Right ventricle myocardium superior (tissue), 1 donor: ENCODE measurements around the gene TRIO. TPM values are rescaled to one million over a fixed set of nuclear protein-coding genes. Genes with fewer than 3 reads are reported as not detected.
A peak's percentile ranks its signal among the peaks of the same experiment; 100 is the strongest.
"Not testable (repeated sequence)": the region's sequence is repeated elsewhere in the genome, so short reads cannot be mapped to it uniquely, and the experiment has no call there.

ENCODE experiments used
- ATAC-seq: fragments of 200-7000 bp; cut with Tn5 transposase; one replicate; pipeline ENCODE4 v1.9.1; 2020; ENCODE audit warnings: mild to moderate bottlenecking; ENCODE audit not compliant: poor library complexity
- DNase-seq: peaks from one replicate; pipeline ENCODE4 v3.0.0-alpha.2; 2020
- intact Hi-C: fragments of 100-400 bp; cut with DNase I; formaldehyde crosslinking; loops from one replicate; pipeline ENCODE4 v1.11.2; 2022
- total RNA-seq: library from RNA; stranded (reverse); fragmentation: NEBNext Ultra II Directional; extraction: Animal tissue kit (Norgen Biotek cat#: 25700); gene quantifications from one replicate; pipeline ENCODE4 v1.2.1, GENCODE V29; 2021
- donor health status: DM: no; HTN: yes; CAD: no; lungs with severe emphysema.

TRIO gene
- total RNA-seq, 1 donor from 2014 or later, result 56.0 TPM

DNA sequence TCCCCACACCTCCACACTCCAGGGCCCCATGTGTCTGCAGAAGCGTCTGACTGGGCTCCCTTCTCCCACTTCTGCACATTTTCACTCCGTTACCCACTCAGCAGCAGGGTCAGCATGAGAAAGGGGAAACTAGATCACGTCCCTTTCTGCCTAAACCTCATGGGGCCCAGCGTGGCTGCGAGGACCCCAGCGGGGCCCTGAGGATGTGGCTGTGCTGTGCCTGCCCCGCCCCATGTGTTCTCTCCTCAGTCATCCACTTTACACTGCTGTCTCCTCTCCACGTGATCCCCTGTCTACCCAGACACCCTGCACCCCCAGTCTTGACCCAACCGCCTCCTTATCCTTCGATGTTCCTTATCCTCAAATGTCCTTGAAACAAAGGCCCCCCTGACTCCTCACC lies 378.6 kb downstream of the TRIO start:
- DNase-seq (no peak), ATAC-seq (no peak)
- intact Hi-C loops, result no loop called here

- intact Hi-C loops, result no loop called here
These were observed 379.6 kb downstream of the TRIO start for GRCh38 chr5:14522721-14523120.

GRCh38 chr5:14523243-14524034 lies 380.3 kb downstream of the TRIO start:
- ATAC-seq (no peak), DNase-seq (no peak)
- intact Hi-C loops, result no loop called here

More at GRCh38 chr5:14522721-14523120, 379.6 kb downstream of the TRIO start:
- no peak for DNase-seq
- no peak for ATAC-seq

GRCh38 chr5:14525397-14525796 lies 382.3 kb downstream of the TRIO start:
- ATAC-seq (no peak), DNase-seq (no peak)
- intact Hi-C loops, result no loop called here

DNA sequence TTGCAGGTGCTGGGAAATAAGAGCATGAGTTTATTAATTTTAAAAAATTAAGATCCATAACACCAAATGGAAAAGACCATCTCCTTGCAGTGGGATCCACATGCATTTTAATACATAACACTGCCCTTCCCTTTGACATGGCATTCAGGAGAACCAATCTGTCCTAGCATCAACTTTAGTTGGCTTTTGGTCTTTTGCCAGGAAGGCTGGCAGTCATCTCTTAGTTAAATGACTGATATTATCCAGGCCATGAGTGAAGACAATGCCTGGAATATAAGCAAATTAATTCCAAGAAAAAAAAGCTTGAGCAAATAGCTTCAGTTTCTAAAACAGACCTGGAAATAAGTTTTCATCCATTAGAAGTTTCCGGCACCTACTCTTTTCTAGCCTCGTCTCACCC lies 383.4 kb downstream of the TRIO start:
- no peak for ATAC-seq
- no peak for DNase-seq
- intact Hi-C loops, result no loop called here

DNA sequence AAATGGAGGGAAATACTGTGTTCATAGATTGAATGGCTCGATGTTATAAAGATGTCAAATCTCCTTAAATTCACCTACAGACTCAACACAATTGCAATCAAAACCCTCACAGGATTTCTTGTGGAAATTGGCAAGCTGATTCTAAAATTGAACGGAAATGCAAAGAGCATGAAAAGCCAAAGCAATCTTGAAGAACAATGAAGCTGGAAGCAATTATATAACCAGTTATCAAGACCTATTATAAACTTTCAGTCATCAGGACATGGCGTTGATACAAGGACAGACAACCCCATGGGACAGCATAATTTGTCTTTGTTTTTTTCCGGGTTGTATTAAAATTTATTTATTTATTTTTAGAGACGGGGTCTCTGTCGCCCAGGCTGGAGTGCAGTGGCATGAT lies 385.0 kb downstream of the TRIO start:
- intact Hi-C loops, result no loop called here
- DNase-seq (no peak), ATAC-seq (no peak)

GRCh38 chr5:14528926-14529325 lies 385.8 kb downstream of the TRIO start:
- intact Hi-C loops, result no loop called here
- ATAC-seq, result no peak
- DNase-seq, result no peak

GRCh38 chr5:14531668-14532067 lies 388.5 kb downstream of the TRIO start:
- intact Hi-C loops, result no loop called here
- no peak for ATAC-seq
- no peak for DNase-seq

DNA sequence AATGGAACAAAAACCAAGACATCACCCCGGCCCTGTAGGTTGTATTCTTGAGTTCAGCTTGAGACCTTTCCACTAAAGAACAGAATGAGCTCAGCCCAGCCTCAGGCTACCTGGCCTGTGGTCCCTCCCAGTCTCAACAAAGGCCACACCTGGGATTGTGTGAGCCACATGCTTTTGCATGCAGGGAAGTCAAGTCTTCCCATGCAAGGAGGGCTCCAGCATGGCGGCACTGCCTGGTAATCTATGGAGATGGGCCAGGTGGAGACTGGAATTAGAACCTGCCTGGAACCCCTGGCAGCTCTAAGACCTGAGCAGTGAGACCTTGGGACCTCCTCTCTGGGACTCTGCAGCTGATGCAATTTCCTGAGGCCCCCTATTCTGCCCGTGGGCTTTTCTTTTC lies 389.0 kb downstream of the TRIO start:
- no peak for DNase-seq
- no peak for ATAC-seq
- intact Hi-C loops, result no loop called here

- intact Hi-C loops, result no loop called here
- DNase-seq (no peak), ATAC-seq (peak; percentile 51)
These were observed 391.6 kb downstream of the TRIO start for GRCh38 chr5:14534773-14535172.

- intact Hi-C loops, result no loop called here
- ATAC-seq (peak; percentile 57), DNase-seq (no peak)
These were observed 402.2 kb downstream of the TRIO start for GRCh38 chr5:14545308-14545707.

- no peak for DNase-seq
- no peak for ATAC-seq
These were observed 402.7 kb downstream of the TRIO start for GRCh38 chr5:14545862-14546261.

GRCh38 chr5:14547666-14548065 lies 404.5 kb downstream of the TRIO start:
- ATAC-seq (no peak), DNase-seq (no peak)
- intact Hi-C loops, result no loop called here

More at GRCh38 chr5:14545862-14546261, 402.7 kb downstream of the TRIO start:
- intact Hi-C loops, result no loop called here

- intact Hi-C loops, result no loop called here
- DNase-seq, result no peak
- ATAC-seq, result no peak
These were observed 408.1 kb downstream of the TRIO start for GRCh38 chr5:14551211-14551610.

DNA sequence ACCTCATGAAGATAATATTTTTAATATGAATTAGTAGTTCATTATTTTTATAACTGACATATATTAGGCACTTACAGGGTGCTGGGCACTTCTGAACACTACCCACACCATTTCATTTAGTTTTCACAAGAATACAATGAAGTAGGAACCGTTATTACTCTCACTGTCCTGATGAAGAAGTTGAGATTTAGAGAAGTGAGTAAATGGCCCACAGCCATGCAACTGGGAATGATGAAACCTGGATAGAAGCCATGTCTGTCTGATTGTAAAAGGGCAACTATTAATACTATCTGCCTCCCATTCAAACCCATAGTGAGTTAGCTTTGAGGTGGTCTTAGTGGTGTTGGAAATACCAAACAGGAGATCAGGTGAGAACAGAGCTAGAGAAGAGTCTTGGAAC lies 408.9 kb downstream of the TRIO start:
- intact Hi-C loops, result no loop called here
- DNase-seq (no peak), ATAC-seq (peak; percentile 39)

- intact Hi-C loops, DNase-seq, ATAC-seq: not testable (repeated sequence)
These were observed 411.1 kb downstream of the TRIO start for GRCh38 chr5:14554288-14554687.

DNA sequence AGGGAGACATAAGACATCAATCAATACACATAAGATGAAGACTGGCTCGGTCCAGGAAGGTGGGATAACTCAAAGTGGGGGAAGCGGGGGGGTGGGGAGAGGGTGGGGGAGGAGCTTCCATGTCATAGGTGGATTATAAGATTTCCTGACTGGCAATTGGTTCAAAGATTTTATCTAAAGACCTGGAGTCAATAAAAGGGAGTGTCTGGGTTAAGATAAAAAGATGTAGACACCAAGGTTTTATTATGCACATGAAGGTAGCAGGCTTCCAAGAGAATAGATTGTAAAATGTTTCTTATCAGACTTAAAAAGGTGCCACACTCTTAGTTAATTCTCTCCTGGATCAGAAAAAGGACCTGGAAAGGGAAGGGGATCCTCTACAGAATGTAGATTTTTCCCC lies 412.9 kb downstream of the TRIO start:
- intact Hi-C loops, result no loop called here
- ATAC-seq (no peak), DNase-seq (no peak)

GRCh38 chr5:14557203-14557770 lies 414.1 kb downstream of the TRIO start:
- intact Hi-C loops, result no loop called here
- ATAC-seq, result no peak
- DNase-seq, result no peak

DNA sequence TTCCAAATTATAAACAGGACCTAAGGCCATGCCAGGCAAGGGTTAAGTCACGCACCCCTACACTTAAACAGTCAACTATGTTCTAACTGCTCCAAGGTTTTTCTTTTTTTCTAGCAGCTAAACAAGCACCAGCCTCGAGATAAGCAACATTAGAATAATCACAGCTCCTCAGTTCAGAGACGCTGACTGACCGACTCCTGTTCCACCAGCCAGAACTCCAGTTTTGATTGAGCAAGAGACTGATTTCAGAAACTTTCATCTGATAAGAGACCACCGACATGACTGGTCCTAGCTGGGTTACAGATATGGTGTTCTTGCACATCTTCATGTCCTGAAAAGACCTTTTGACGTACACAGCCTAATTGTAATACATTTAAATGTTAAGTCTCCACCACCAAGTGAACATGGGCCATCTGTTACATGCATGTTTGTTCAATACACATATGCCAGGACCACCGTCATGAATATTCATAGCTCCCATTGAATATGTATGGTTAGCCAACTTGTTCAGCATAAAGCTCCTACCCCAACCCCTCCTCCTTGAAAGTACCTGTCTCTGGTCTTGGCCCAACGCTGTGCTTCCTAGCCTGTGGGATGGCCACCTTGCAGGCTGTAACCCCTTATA lies 414.8 kb downstream of the TRIO start:
- intact Hi-C loops, result no loop called here
- no peak for ATAC-seq
- no peak for DNase-seq
